Midbrain (tissue), 1 donor: Measurements from ENCODE around the gene DNAJC18.

Source experiments
- DNase-seq: peaks from one replicate; lab custom pipeline; 2025; lab: John Stamatoyannopoulos, UW

DNAJC18 gene

GRCh38 chr5:139369181-139369580 is 70.1 kb downstream of the DNAJC18 start:
- DNase-seq: no peak

DNA sequence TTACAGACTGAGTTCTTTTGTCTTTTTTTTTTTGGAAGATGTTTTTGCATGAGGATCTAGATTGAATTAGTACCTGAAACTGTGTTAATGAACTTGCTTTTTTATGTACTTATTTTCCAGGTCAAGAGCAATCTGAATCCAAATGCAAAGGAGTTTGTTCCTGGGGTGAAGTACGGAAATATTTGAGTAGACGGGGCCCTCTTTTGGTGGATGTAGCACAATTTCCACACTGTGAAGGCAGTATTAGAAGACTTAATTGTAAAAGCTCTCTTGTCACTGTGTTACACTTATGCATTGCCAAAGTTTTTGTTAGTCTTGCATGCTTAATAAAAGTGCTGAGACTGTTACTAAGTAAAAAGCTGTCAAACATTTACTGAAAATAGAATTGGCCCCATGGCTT is 70.7 kb downstream of the DNAJC18 start:
- no peak for DNase-seq

DNA sequence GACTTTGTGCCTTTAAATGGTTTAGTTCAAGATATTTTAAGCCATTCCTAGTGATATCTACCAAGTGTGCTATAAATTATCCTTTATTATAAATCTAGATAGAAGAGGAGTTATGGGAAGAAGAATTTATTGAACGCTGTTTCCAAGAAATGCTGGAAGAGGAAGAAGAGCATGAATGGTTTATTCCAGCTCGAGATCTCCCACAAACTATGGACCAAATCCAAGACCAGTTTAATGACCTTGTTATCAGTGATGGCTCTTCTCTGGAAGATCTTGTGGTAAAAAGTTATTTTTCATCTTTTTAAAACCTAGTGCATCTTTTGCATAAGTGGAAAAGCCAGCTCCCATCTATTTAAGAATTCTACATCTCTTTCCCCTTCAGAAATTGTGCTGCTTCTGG is 74.9 kb downstream of the DNAJC18 start:
- DNase-seq: no peak

GRCh38 chr5:139363937-139364336 is 75.4 kb downstream of the DNAJC18 start:
- no peak for DNase-seq

DNA sequence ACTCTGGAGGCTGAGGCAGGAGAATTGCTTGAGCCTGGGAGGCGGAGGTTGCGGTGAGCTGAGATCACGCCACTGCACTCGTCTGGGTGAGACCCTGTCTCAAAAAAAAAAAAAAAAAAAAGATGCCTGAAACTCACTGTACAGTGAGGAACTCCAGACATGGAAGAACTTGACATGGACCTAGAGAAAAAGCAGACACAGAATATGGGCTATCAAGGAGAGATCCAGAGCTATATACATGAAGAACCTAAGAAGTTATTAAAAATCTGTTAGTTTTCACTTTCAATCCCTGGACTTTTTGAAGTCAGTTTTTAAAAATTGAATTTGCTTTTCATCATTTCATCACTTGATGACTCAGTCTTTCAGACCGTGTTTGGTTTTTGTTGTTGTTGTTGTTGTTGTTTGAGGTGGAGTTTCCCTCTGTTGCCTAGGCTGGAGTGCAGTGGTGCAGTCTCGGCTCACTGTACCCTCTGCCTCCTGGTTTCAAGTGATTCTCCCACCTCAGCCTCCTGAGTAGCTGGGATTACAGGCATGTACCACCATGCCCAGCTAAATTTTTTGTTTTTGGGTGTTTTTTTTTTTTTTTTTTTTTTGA is 77.4 kb downstream of the DNAJC18 start:
- no peak for DNase-seq

- no peak for DNase-seq
Observed at GRCh38 chr5:139360384-139360783, 78.9 kb downstream of the DNAJC18 start.
